Heart left ventricle (tissue), 16 donors: ENCODE results near the gene FAM111A. TPM values are rescaled to one million over a fixed set of nuclear protein-coding genes. Genes with fewer than 3 reads are reported as not detected.

Experiments used
- ATAC-seq, 4 donors: fragments of 200-7000 bp; cut with Tn5 transposase; one replicate each; pipeline ENCODE4 v1.9.1; 2020 to 2022; ENCODE audit warnings: moderate library complexity in 4 of 4, mild to moderate bottlenecking in 3 of 4, moderate number of reproducible peaks in 1 of 4
- DNase-seq, 5 donors: peaks; one replicate each; pipeline ENCODE4 v3.0.0-alpha.2; 2020
- H3K27ac ChIP-seq, 12 donors: fragments of 200-600 bp; sonication (generic) in 4 of 12; one replicate each; pipeline versions ENCODE4 v1.5.0 to v1.8.0; 2016 to 2022; ENCODE audit warnings: mild to moderate bottlenecking in 2 of 12
- H3K27me3 ChIP-seq, 9 donors: fragments of 200-600 bp; sonication (generic) in 2 of 9; one replicate each; pipeline versions ENCODE4 v1.5.1 to v1.8.0; 2016 to 2022; ENCODE audit warnings: mild to moderate bottlenecking in 3 of 9
- H3K36me3 ChIP-seq, 9 donors: fragments of 200-600 bp; sonication (generic) in 2 of 9; one replicate each; pipeline versions ENCODE4 v1.5.0 to v1.8.0; 2018 to 2022; ENCODE audit warnings: mild to moderate bottlenecking in 2 of 9
- H3K4me1 ChIP-seq, 12 donors: fragments of 200-600 bp; sonication (generic) in 4 of 12; one replicate each; pipeline versions ENCODE4 v1.5.0 to v1.8.0; 2016 to 2022; ENCODE audit warnings: mild to moderate bottlenecking in 3 of 12
- H3K4me3 ChIP-seq, 12 donors: fragments of 200-600 bp; sonication (generic) in 4 of 12; one replicate each; pipeline versions ENCODE4 v1.5.0 to v1.8.0; 2017 to 2022; ENCODE audit warnings: mild to moderate bottlenecking in 9 of 12, moderate library complexity in 4 of 12
- H3K9me3 ChIP-seq, 12 donors: fragments of 200-600 bp; sonication (generic) in 4 of 12; one replicate each; pipeline versions ENCODE4 v1.5.0 to v1.8.0; 2016 to 2022; ENCODE audit warnings: mild to moderate bottlenecking in 1 of 12
- POLR2A ChIP-seq, 2 donors: fragments of 450-650 bp; IDR thresholded peaks; one replicate each; pipeline ENCODE4 v1.6.1; 2017; ENCODE audit warnings: antibody characterized with exemption in 2 of 2, mild to moderate bottlenecking in 2 of 2, moderate library complexity in 2 of 2
- WGBS, 4 donors: extraction: QIAGEN DNeasy Blood & Tissue Kit in 2 of 4; methylation state at CpG; one replicate each; pipeline versions ENCODE4 v1.1.5 to v1.1.7; 2013 to 2018; 5-methylcytosine and 5-hydroxymethylcytosine counted together
- intact Hi-C, 10 donors: fragments of 100-400 bp; cut with DNase I; formaldehyde crosslinking; loops; one replicate each; pipeline versions ENCODE4 v1.11.1 to v1.14.2; 2022
- polyA plus RNA-seq, 2 donors: library from polyadenylated mRNA; stranded (reverse); fragments of 200-250 nt; gene quantifications; one replicate each; pipeline ENCODE4 v1.2.3, GENCODE V29; 2013
- total RNA-seq, 9 donors: library from RNA; depleted of rRNA in 2 of 9; stranded (reverse); fragments of >200 nt in 2 of 9; fragmentation: NEBNext Ultra II Directional in 3 of 9; extraction: Animal tissue kit (Norgen Biotek cat#: 25700) in 3 of 9; gene quantifications; one replicate each; pipeline versions ENCODE4 v1.1.0 to v1.2.4, GENCODE V29; 2016 to 2023
- TF ChIP-seq, protein P1 (sequence below), 12 donors: fragments of 200-600 bp; sonication (generic) in 4 of 12; IDR thresholded peaks; one replicate each; pipeline versions ENCODE4 v1.5.0 to v1.8.0; 2018 to 2022; ENCODE audit warnings: antibody characterized with exemption in 12 of 12, mild to moderate bottlenecking in 5 of 12
- donor health status: ischemic (EF 13 %, LVEDD 7.1; RV severe dilation, severe dysfunction).
- donor health status: healthy with polysubstance abuse.
- donor health status: DM: no; HTN: yes; CAD: no.
- donor health status: DM: no; HTN: no; CAD: no.
- donor health status: ischemic (EF 25% LVEDD 6.9; RV normal size, moderate dysfunction).
- donor health status: ischemic (EF 25% LVEDD 5.7; RV mildly dilated, moderate dysfunction).
- donor health status: healthy.
- donor health status: DM: yes; HTN: yes; CAD: no.
- donor health status: ischemic (EF 35%, LVEDD 5.7; RV mildly dilated, moderate dysfunction).
- donor health status: nonischemic (EF 11% LVEDD 7.7; RV severe dilation, severe dysfunction).
- donor health status: DM: yes; HTN: yes; CAD: no.
- donor health status: PGD.
- donor health status: ischemic (EF 29% LVEDD 5.4; RV normal size, mild dysfunction).
- donor health status: nonischemic (EF 23%, LVEDD 6.1; RV moderate dilation, normal function).

The FAM111A gene
- total and polyA plus RNA-seq, 11 donors = 3.3 to 38.3 (median 8.0) TPM

DNA sequence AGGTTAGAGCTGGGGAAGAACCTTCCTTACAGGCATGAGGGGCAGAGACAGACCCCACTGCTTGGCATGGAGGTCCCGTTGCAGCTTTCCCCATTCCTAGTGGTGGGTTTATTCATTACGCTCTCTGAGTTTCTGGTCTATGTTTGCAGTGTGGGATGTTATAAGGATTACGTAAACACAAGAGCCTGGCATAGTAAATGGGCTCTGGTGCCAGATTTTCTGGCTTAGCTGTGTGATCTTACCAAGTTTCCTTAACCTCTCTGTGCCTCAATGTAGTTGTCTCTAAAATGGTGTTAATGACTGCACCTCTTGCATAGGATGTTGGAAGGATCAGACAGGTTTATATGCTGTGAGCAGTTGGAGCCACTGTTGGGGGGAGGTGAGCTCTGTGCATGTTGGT lies 44.4 kb downstream of the FAM111A start:
- no peak for TF ChIP-seq POLR2A (IDR thresholded peaks at IDR 0.05)
- TF ChIP-seq, protein P1, sequence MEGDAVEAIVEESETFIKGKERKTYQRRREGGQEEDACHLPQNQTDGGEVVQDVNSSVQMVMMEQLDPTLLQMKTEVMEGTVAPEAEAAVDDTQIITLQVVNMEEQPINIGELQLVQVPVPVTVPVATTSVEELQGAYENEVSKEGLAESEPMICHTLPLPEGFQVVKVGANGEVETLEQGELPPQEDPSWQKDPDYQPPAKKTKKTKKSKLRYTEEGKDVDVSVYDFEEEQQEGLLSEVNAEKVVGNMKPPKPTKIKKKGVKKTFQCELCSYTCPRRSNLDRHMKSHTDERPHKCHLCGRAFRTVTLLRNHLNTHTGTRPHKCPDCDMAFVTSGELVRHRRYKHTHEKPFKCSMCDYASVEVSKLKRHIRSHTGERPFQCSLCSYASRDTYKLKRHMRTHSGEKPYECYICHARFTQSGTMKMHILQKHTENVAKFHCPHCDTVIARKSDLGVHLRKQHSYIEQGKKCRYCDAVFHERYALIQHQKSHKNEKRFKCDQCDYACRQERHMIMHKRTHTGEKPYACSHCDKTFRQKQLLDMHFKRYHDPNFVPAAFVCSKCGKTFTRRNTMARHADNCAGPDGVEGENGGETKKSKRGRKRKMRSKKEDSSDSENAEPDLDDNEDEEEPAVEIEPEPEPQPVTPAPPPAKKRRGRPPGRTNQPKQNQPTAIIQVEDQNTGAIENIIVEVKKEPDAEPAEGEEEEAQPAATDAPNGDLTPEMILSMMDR (IDR thresholded peaks at IDR 0.05) = no peak
- H3K27ac ChIP-seq = peak overlapping the region in 8 of 12 donors; percentile 5 to 59 (median 38)
- peaks cover 0 to 31% (median 4%) of the 10 kb centered on the region in 9 donors for H3K36me3 ChIP-seq
- H3K4me3 ChIP-seq = no peak overlapping the region
- intact Hi-C loops = no loop called here
- WGBS, 4 donors = 81 to 88% (median 86%) methylated on average over 3 of the region's 3 CpGs
- peak in 1 of 4 donors; percentile 38 for ATAC-seq
- H3K27me3 ChIP-seq = no peaks in the 10 kb centered on the region
- no peaks in the 10 kb centered on the region for H3K9me3 ChIP-seq
- DNase-seq = no peak
- H3K4me1 ChIP-seq = peaks cover 0 to 53% (median 12%) of the 10 kb centered on the region in 12 donors

DNA sequence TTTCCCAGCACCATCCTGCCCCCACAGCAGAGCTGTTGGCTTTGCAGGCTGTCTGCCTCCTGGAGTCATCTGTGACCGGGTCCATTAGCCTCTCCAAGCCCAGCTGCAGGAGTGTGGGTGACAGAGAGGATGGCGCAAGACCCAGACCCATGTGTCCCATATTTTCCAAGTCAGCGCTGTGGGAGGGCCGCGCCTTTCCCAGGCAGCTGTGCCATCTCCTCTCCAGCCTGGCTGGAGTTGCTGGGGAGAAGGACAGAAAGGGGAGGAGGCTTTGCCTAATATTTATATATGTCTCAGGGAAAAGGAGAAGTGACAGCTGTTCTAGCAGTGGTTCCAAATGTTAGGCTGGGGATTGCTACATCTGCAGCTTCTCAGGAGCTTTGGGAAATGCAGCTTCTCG lies 44.9 kb downstream of the FAM111A start:
- peak overlapping the region in 5 of 12 donors; percentile 5 to 59 (median 35) for H3K27ac ChIP-seq
- H3K9me3 ChIP-seq = no peaks in the 10 kb centered on the region
- TF ChIP-seq, protein P1 (IDR thresholded peaks at IDR 0.05) = no peak
- TF ChIP-seq POLR2A (IDR thresholded peaks at IDR 0.05) = no peak
- DNase-seq (peak; percentile 58 to 82 (median 81)), ATAC-seq (peak; percentile 83 to 95 (median 90))
- intact Hi-C loops = no loop called here
- no peaks in the 10 kb centered on the region for H3K27me3 ChIP-seq
- H3K36me3 ChIP-seq = peaks cover 0 to 31% (median 8%) of the 10 kb centered on the region in 9 donors
- peaks cover 0 to 53% (median 12%) of the 10 kb centered on the region in 12 donors for H3K4me1 ChIP-seq
- no peak overlapping the region for H3K4me3 ChIP-seq
- WGBS, 4 donors = 69 to 84% (median 75%) methylated on average over 5 to 6 of the region's 6 CpGs

DNA sequence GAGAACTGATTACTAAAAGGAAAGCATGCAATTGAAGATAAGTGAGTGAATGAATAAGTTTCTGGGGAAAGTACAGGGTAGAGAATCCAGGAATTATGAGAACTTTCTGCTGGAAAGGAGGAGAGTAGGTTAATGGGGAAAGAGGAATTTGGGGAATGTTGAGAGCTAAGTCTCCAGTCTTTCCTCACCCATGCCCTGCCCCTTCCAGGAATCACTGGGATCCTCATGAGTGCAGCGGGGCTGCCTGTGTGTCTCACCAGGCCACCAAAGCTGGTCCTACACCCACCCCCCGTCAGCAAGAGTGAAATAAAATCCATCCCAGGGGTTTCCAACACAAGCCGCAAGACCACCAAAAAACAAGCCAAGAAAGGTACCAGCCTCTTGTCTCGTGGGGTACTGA lies 46.3 kb downstream of the FAM111A start:
- Histone ChIP-seq H3K36me3 (peaks cover 0 to 41% (median 9%) of the 10 kb centered on the region in 9 donors), H3K9me3 (no peaks in the 10 kb centered on the region), H3K4me1 (peaks cover 0 to 53% (median 12%) of the 10 kb centered on the region in 12 donors), H3K4me3 (no peak overlapping the region), H3K27ac (no peak overlapping the region), H3K27me3 (no peaks in the 10 kb centered on the region)
- intact Hi-C loops = no loop called here
- TF ChIP-seq, protein P1 (IDR thresholded peaks at IDR 0.05) = no peak
- ATAC-seq = no peak
- 81 to 91% (median 86%) methylated on average over 4 of the region's 4 CpGs for WGBS, 4 donors
- DNase-seq = no peak

DNA sequence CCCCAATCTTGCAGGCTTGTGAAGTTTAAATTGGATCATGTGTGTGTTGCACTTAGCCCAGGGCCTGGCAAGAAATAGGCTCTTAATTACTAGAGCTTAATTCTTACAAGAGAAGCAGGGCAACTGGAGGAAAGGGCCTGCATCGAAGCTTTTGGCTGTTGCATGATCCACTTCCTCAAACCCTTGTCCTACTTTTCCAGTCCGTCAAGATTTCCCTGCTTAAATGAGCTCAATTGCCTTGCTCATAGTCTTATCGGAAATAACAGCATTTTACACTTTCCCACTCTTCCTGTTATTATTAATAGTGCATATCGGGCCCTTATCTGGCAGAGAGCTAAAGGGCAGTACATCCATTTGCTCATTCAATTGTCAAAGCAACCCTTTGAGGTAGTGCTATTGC lies 47.3 kb downstream of the FAM111A start:
- Histone ChIP-seq H3K4me1 (peaks cover 0 to 46% (median 12%) of the 10 kb centered on the region in 12 donors), H3K27ac (no peak overlapping the region), H3K27me3 (no peaks in the 10 kb centered on the region), H3K4me3 (no peak overlapping the region), H3K9me3 (no peaks in the 10 kb centered on the region), H3K36me3 (peaks cover 0 to 51% (median 9%) of the 10 kb centered on the region in 9 donors)
- TF ChIP-seq POLR2A (IDR thresholded peaks at IDR 0.05) = no peak
- TF ChIP-seq, protein P1 (IDR thresholded peaks at IDR 0.05) = no peak
- intact Hi-C loops = no loop called here
- DNase-seq = no peak
- WGBS, 4 donors = 40 to 52% (median 48%) methylated on average over 4 of the region's 4 CpGs
- ATAC-seq = peak in 1 of 4 donors; percentile 10
